Raji (cell line): ENCODE measurements around the gene CDC42BPB.

Source experiments
- POLR2A ChIP-seq: IDR thresholded peaks from 2 replicates; pipeline ENCODE4 v1.6.1; 2011; ENCODE audit warnings: low read depth, low read length, control low read depth; ENCODE audit not compliant: insufficient read depth

Gene CDC42BPB

GRCh38 chr14:103099081-103099732, 41.9 kb upstream of the CDC42BPB start:
- no peak for TF ChIP-seq POLR2A

DNA sequence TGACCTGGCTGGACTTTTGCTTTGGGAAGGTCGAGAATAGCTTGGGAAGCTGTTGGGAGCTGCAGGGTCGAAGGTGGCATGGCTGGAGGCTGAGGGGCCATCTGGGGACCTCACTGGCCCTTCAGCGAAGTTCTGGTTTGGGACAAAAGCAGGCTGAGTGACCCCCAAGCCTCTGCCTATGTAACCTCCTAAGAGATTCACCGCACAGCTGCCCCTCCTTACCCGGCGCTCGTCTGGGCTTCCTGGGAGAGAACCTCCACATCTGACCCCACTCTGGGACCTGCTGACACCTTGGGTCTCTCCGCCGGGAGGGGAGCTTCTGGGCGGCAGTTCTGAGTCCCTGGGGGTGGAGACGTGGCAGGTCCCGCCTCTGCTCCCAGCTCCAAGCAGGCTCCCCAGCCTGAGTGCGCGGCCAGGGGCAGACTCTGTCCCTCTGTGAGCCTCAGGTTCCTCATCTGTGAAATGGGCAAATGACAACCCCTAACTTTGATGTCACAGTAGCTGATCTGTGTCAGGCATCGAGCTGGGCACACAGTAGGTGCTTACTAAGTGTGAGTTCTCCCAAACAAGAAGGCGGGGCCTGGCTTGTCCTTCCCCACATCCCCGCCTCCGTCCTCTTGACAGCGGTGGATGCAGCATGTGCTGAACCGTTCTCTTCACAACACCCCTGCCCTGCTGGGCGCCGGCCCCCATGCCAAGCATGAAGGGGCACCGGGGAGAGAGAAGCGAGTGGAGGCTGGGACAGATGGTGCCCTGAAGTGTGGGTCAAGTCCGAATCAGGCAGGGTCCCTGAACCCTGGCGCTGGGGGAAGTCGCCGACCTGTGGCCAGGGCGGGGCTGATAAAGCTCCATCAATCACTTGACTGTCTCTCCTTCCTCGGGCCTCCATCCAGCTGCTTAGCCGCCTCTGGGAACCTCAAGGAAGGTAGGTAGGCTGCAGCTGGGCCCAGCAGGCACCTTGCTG, 40.9 kb upstream of the CDC42BPB start:
- no peak for TF ChIP-seq POLR2A

GRCh38 chr14:103097244-103097993, 40.1 kb upstream of the CDC42BPB start:
- TF ChIP-seq POLR2A = no peak

DNA sequence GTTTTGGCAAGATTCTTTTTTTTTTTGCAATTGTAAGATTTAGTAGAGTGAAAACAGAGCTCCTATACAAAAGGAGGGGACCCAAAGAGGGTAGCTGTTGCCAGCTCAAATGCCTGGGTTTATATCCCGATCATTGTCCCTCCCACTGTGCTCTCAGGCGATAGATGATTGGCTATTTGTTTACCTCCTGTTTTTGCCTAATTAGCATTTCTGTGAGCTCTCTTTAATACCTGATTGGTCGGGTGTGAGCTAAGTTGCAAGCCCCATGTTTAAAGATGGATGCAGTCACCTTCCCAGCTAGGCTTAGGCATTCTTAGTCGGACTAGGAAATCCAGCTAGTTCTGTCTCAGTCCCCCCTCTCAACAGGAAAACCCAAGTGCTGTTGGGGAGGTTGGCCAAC, 39.0 kb upstream of the CDC42BPB start:
- TF ChIP-seq POLR2A = no peak

- no peak for TF ChIP-seq POLR2A
These were observed 37.9 kb upstream of the CDC42BPB start for GRCh38 chr14:103095210-103095778.

DNA sequence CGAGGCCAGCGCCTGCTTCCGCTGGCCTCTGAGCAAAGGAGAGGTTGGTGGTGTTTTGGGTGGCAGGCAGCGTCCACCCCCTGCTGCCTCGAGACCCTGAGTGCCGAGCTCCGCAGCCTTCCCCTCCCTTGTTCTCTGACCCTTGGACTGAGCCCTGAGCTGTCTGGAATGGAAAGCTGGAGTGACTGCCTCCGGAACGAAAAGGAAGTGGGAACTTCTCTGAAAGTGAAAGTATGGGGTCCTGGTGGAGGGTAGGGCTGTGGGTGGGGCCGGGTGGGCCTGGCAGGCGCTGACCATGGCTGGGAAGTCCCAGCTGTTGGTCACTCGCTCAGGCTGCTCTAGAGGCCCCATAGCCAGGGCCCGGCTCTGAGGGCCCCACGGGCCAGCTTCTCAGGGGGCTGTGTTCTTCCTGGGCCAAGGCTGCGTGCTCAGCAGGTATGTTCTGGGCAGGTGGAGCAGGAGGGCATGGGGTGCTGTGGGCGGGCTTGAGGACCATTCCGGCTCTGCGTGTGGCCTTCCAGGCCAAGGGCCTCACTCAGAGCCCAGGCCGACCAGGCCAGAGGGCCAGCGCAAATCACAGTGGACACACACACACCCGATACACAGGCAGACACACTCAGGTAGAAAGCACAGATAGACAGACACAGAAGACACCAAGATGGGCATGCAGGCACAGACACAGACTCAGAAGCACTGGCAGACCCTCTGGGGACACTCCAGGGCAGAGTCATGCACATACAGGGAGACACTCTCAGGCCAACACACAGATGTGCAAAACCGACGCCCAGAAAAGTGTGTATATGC, 37.3 kb upstream of the CDC42BPB start, which contains the start of gene EXOC3L4:
Gene EXOC3L4 (plus strand): TSS at position 320 of the 804 bp plus-strand sequence. CDS start 5,495 bp downstream, outside the sequence.
- no peak for TF ChIP-seq POLR2A

DNA sequence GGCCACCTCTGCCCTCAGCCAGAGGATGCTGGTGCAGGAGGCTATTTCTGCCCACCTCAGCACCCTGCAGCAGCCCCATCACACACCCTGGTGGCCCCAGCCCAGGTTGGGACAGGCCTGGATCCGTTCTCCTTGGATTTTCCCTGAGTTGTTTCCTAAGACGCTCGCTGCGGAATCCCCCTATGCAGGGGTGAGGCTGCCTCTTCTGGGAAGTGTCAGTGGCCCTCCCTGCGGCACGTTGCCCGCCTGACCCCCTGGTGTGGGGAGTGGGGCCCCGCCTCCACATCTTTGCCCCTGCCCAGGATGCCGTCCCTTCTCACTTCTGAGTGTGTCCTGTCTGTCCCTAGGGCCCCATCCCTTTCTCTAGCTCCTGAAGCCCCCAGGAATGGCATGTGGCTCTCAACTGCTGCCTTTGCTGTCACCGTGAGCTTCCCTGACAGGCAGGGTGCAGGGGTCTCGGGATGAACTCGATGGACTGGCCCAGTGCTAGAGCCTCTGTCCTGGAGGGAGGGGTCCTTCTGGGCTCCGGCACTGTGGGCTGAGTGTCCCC, 36.6 kb upstream of the CDC42BPB start:
- no peak for TF ChIP-seq POLR2A

- no peak for TF ChIP-seq POLR2A
These were observed 34.5 kb upstream of the CDC42BPB start for GRCh38 chr14:103091883-103092222.

- no peak for TF ChIP-seq POLR2A
These were observed 33.9 kb upstream of the CDC42BPB start for GRCh38 chr14:103091041-103091882.

- TF ChIP-seq POLR2A = no peak
These were observed 33.2 kb upstream of the CDC42BPB start for GRCh38 chr14:103090481-103091020.

DNA sequence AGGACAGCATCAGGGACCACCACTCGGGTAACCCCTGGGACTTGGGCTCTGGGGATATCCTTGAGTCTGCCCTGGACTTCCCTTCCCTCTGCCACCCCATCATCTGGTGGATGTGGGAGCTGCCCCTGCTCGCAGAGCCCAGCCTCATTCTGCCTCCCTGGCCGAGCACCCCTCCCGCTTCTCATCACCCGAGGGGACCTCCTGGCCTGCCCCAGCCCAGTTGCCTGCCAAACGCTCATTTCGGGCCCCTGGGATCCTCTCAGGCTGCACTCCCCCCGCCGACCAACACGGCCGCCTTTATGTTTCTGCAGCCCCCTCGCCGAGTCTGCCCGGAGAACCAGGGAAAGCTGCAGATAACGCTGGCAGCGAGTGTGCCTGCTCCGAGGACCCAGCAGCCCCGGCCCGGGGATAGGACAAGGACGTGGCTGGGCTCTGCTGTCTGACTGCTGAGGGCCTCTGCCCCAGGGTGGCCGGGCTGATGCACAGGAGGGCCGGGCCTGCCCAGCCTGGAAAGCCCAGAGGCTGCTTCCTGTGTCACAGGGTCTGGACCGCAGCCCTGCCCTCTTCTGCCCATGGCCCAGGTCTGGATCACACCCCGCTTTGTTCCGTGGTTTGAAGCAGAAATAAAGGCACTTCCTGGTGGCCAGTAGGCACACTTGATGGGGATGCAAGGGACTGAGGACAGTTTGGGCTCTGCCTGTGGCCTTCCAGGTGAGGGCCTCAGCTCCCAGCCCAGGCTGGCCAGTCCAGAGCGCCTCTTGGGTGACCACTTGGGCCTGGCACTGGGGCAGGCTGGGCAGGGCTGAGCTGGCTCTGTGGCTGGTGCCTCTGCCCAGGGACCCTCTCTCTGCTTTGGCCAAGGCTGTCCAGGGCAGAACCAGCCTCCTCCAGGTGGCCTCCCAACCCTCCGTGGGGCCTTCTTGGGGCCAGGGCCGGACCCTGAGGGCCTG, 32.3 kb upstream of the CDC42BPB start:
- TF ChIP-seq POLR2A = no peak

DNA sequence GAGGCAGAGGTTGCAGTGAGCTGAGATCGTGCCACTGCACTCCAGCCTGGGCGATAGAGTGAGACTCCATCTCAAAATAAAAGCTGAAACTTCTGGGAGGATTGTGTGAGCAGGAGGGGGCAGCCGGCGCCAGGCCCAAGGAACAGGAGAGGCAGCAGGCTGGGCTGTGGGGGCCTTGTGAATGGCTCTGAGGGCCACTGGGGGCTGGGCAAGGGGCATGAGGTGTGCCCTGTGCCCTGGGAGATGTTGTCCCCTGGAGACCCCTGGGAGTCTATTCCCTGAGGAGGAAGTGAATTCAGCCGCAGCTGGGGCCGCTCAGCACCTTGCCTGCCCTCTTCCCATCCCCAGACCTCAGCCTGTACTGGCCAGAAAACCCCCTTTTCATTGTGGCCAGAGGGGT, 31.6 kb upstream of the CDC42BPB start:
- no peak for TF ChIP-seq POLR2A
